ENCODE results near the gene NASP. TPM values are rescaled to one million over a fixed set of nuclear protein-coding genes. Genes with fewer than 3 reads are reported as not detected.
A peak's percentile ranks its signal among the peaks of the same experiment; 100 is the strongest.

The NASP gene
- total RNA-seq, 1 experiment from 2014 or later = 514 TPM

- no peak for TF ChIP-seq CTCF (conservative IDR thresholded peaks at IDR 0.05)
- Histone ChIP-seq H4K8ac (replicated peaks; ENCODE audit: insufficient read length, low read depth, low read length) (no peak overlapping the region), H3K27me3 (ENCODE audit: insufficient read depth, low read length) (no peaks in the 10 kb centered on the region), H3K4me2 (ENCODE audit: insufficient read depth, insufficient read length, low read length) (no peak overlapping the region), H2BK20ac (ENCODE audit: low read depth, low read length, poor library complexity, severe bottlenecking) (no peak overlapping the region), H2BK12ac (ENCODE audit: insufficient read length, low read depth, low read length) (no peak overlapping the region), H3K23me2 (ENCODE audit: insufficient read length, low read depth, low read length, poor library complexity, severe bottlenecking) (no peaks in the 10 kb centered on the region), H3K27ac (ENCODE audit: insufficient read length, low read depth, low read length) (no peak overlapping the region), H4K91ac (ENCODE audit: insufficient read length, low read depth, low read length) (no peak overlapping the region), H3K9me3 (ENCODE audit: control insufficient read depth, low read depth, low read length) (no peaks in the 10 kb centered on the region), H3K56ac (ENCODE audit: insufficient read length, low read depth, low read length) (no peak overlapping the region), H3K9ac (ENCODE audit: extremely low read depth, insufficient read length, low read length) (no peak overlapping the region), H3K23ac (ENCODE audit: insufficient read length, low read depth, low read length) (no peak overlapping the region), H2BK15ac (ENCODE audit: low read depth, low read length) (no peak overlapping the region), H3K79me1 (ENCODE audit: insufficient read depth, low read depth, low read length, poor library complexity, severe bottlenecking) (no peaks in the 10 kb centered on the region), H4K20me1 (ENCODE audit: control insufficient read depth, insufficient read depth, insufficient read length) (no peaks in the 10 kb centered on the region), H3K4me1 (ENCODE audit: insufficient read depth, low read length) (no peaks in the 10 kb centered on the region), H2BK5ac (ENCODE audit: insufficient read length, low read length) (no peak overlapping the region), H2AK5ac (ENCODE audit: insufficient read length, low read length) (no peak overlapping the region), H3K79me2 (ENCODE audit: insufficient read depth, low read length) (no peaks in the 10 kb centered on the region), H2AFZ (ENCODE audit: low read length) (no peak overlapping the region), H3K4ac (ENCODE audit: low read depth, low read length) (no peak overlapping the region), H3K14ac (ENCODE audit: insufficient read depth, low read length) (no peak overlapping the region), H2BK120ac (ENCODE audit: low read depth, low read length, poor library complexity, severe bottlenecking) (no peak overlapping the region), H4K5ac (ENCODE audit: insufficient read length, low read depth, low read length) (no peak overlapping the region), H3T11ph (ENCODE audit: low read length) (no peak overlapping the region), H3K18ac (ENCODE audit: insufficient read length, low read depth, low read length) (no peak overlapping the region)
- H3K27me3 Mint-ChIP-seq (ENCODE audit: low read depth) = no peaks in the 10 kb centered on the region
- peak overlapping the region in 2 of 3 experiments; percentile 82 to 98; a peak in 5 of 7 replicates for H3K27ac Mint-ChIP-seq
- no CpG with 5 or more reads among the region's 17 CpGs for WGBS (ENCODE audit: extremely low coverage, insufficient read length, low lambda C conversion rate)
- H3K36me3 Mint-ChIP-seq (ENCODE audit: insufficient read depth in 1 of 3, low read depth in 3 of 3) = peaks cover 22 to 50% (median 38%) of the 10 kb centered on the region in 3 experiments; a peak in 6 of 7 replicates
- no peak overlapping the region for H3K4me3 Mint-ChIP-seq
- peaks cover 0 to 4% of the 10 kb centered on the region in 2 experiments; a peak in 1 of 4 replicates for H3K4me1 Mint-ChIP-seq
- no peaks in the 10 kb centered on the region for H3K9me3 Mint-ChIP-seq
- DNase-seq = no peak
Observed at GRCh38 chr1:45620588-45621500, 37.0 kb downstream of the NASP start.

All from H9 (cell line).